ENCODE measurements around the gene OR6V1. TPM values are rescaled to one million over a fixed set of nuclear protein-coding genes. Genes with fewer than 3 reads are reported as not detected.

OR6V1 gene
- total and polyA plus RNA-seq, 8 donors = not detected

DNA sequence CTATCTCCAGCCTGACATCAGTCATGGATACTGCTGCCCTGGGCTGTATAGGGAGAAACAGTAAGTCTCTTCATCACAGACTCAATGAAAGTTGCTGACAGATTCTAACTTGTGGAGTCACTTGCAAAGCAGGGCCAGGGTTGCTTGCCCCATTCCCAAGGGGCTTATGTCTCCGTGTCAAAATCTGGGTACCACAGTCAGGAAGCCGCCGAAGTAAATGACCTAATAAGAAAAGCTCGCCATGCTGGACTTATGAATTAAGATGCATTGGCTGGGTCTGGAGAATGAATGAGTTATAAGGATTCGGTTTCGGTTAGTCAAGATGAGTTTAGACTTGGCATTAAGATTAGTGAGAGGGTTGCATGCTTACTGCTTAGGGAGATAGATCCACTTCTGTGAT lies 10.8 kb upstream of the OR6V1 start:
- H3K4me1 ChIP-seq = no peaks in the 10 kb centered on the region
- intact Hi-C loops (cut with DNase I) = no loop called here

DNA sequence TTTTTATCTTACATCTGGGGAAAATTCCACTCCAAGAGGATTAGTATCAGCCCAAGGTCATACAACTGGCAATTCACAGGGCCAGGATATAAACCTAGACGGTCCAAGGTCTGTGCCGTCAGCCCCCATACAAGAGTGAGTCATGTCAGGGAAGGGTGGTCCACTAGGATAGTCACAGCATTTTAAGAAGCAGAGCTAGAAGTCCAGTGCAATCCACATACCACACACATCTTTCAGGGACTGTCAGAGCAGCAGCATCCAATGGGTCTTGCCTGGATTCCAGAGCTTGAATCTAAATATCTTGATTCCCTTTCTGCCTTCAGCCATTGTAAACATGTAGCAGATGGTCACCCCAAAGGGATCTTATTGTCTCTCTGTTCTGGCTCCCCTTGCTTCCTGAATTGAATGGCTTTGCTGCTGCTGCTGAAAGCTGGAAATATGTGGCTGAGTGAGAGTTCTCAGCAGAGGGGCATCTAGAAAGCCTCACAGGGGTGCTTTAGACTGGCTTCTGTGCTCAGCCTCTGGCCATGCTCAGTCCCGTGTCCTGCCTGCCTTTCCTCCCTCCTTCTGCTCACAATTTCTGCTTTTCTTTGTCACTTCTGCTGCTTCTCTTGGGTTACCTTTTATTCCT lies 9.9 kb upstream of the OR6V1 start:
- no peak overlapping the region for H3K4me3 ChIP-seq
- intact Hi-C loops (cut with DNase I) = no loop called here
- no peaks in the 10 kb centered on the region for H3K27me3 ChIP-seq
- H3K36me3 ChIP-seq = no peaks in the 10 kb centered on the region
- TF ChIP-seq CTCF (IDR thresholded peaks at IDR 0.05) = no peak
- H3K4me1 ChIP-seq = peaks cover 0 to 3% of the 10 kb centered on the region in 2 donors
- ATAC-seq (no peak), DNase-seq (no peak)
- no peak overlapping the region for H3K27ac ChIP-seq
- H3K9me3 ChIP-seq = no peaks in the 10 kb centered on the region

More for the DNA sequence above, 10.8 kb upstream of the OR6V1 start:
- TF ChIP-seq CTCF (IDR thresholded peaks at IDR 0.05) = no peak
- H3K4me3 ChIP-seq = no peak overlapping the region
- peaks cover 0 to 3% of the 10 kb centered on the region in 2 donors for H3K9me3 ChIP-seq
- no peak for DNase-seq
- no peak overlapping the region for H3K27ac ChIP-seq
- H3K36me3 ChIP-seq = no peaks in the 10 kb centered on the region
- H3K27me3 ChIP-seq = no peaks in the 10 kb centered on the region
- no peak for ATAC-seq

GRCh38 chr7:143042790-143043271 lies 9.3 kb upstream of the OR6V1 start:
- ATAC-seq = no peak
- Histone ChIP-seq H3K9me3 (no peaks in the 10 kb centered on the region), H3K4me3 (no peak overlapping the region), H3K36me3 (no peaks in the 10 kb centered on the region), H3K4me1 (peaks cover 0 to 3% of the 10 kb centered on the region in 2 donors), H3K27ac (no peak overlapping the region), H3K27me3 (no peaks in the 10 kb centered on the region)
- TF ChIP-seq CTCF (IDR thresholded peaks at IDR 0.05) = no peak
- no peak for DNase-seq
- intact Hi-C loops (cut with DNase I) = no loop called here

- DNase-seq (no peak), ATAC-seq (no peak)
- H3K27me3 ChIP-seq = no peaks in the 10 kb centered on the region
- H3K27ac ChIP-seq = no peak overlapping the region
- intact Hi-C loops (cut with DNase I) = no loop called here
- H3K4me1 ChIP-seq = peaks cover 0 to 3% of the 10 kb centered on the region in 2 donors
- no peaks in the 10 kb centered on the region for H3K9me3 ChIP-seq
- no peak overlapping the region for H3K4me3 ChIP-seq
- no peak for TF ChIP-seq CTCF (IDR thresholded peaks at IDR 0.05)
- H3K36me3 ChIP-seq = no peaks in the 10 kb centered on the region
These were observed 8.8 kb upstream of the OR6V1 start for GRCh38 chr7:143043391-143043790.

GRCh38 chr7:143046426-143046851 lies 5.7 kb upstream of the OR6V1 start:
- Histone ChIP-seq H3K27me3 (no peaks in the 10 kb centered on the region), H3K9me3 (no peaks in the 10 kb centered on the region), H3K36me3 (no peaks in the 10 kb centered on the region), H3K27ac (no peak overlapping the region), H3K4me3 (no peak overlapping the region), H3K4me1 (peaks cover 0 to 3% of the 10 kb centered on the region in 2 donors)
- intact Hi-C loops (cut with DNase I) = no loop called here
- DNase-seq (no peak), ATAC-seq (no peak)
- no peak for TF ChIP-seq CTCF (IDR thresholded peaks at IDR 0.05)
